ENCODE results near the gene APELA.

- TF ChIP-seq CTCF (IDR thresholded peaks at IDR 0.05) = no peak
- no peak for TF ChIP-seq POLR2A (IDR thresholded peaks at IDR 0.05)
These were observed at the start of gene APELA for GRCh38 chr4:164876700-164877324.
